Aorta (tissue), 5 donors: ENCODE results near the gene SREK1. TPM values are rescaled to one million over a fixed set of nuclear protein-coding genes. Genes with fewer than 3 reads are reported as not detected.

Experiments
- ATAC-seq: fragments of 200-7000 bp; cut with Tn5 transposase; one replicate; pipeline ENCODE4 v1.9.1; 2022; ENCODE audit warnings: moderate library complexity; ENCODE audit not compliant: low FRiP score
- DNase-seq, 2 donors: peaks; one replicate each; pipeline ENCODE4 v3.0.0-alpha.2; 2020
- H3K27ac ChIP-seq, 2 donors: one replicate each; pipeline ENCODE4 v1.5.1; 2013; ENCODE audit warnings: low read length in 2 of 2, mild to moderate bottlenecking in 2 of 2, moderate library complexity in 2 of 2, control low read depth in 1 of 2, inconsistent platforms in 1 of 2, low read depth in 1 of 2
- H3K27me3 ChIP-seq, 2 donors: one replicate each; pipeline ENCODE4 v1.6.1; 2013; ENCODE audit warnings: control low read depth in 1 of 2, low read length in 1 of 2, mild to moderate bottlenecking in 1 of 2, moderate library complexity in 1 of 2; ENCODE audit not compliant: insufficient read depth in 2 of 2, control insufficient read depth in 1 of 2
- H3K36me3 ChIP-seq, 2 donors: one replicate each; pipeline ENCODE4 v1.6.1; 2013; ENCODE audit warnings: control low read depth in 1 of 2, low read length in 1 of 2, mild to moderate bottlenecking in 1 of 2; ENCODE audit not compliant: insufficient read depth in 2 of 2, control insufficient read depth in 1 of 2
- H3K4me1 ChIP-seq, 2 donors: one replicate each; pipeline ENCODE4 v1.6.1; 2013; ENCODE audit warnings: low read length in 2 of 2, control low read depth in 1 of 2, mild to moderate bottlenecking in 1 of 2, moderate library complexity in 1 of 2; ENCODE audit not compliant: insufficient read depth in 2 of 2, control insufficient read depth in 1 of 2
- H3K4me3 ChIP-seq, 2 donors: one replicate each; pipeline ENCODE4 v1.5.1; 2013; ENCODE audit warnings: low read length in 2 of 2, control low read depth in 1 of 2, mild to moderate bottlenecking in 1 of 2
- H3K9me3 ChIP-seq: one replicate; pipeline ENCODE4 v1.6.1; 2013; ENCODE audit warnings: mild to moderate bottlenecking, low read length; ENCODE audit not compliant: control insufficient read depth
- WGBS, 2 donors: extraction: QIAGEN DNeasy Blood & Tissue Kit; methylation state at CpG; one replicate each; pipeline ENCODE4 v1.1.7; 2013; 5-methylcytosine and 5-hydroxymethylcytosine counted together
- intact Hi-C, 2 donors: fragments of 100-400 bp; cut with DNase I; formaldehyde crosslinking; loops; one replicate each; pipeline versions ENCODE4 v1.14.2 to v1.15.0; 2022
- polyA plus RNA-seq, 2 donors: library from polyadenylated mRNA; stranded (reverse); fragments of 200-250 nt; gene quantifications; one replicate each; pipeline ENCODE4 v1.2.3, GENCODE V29; 2013
- total RNA-seq, 2 donors: library from RNA; stranded (reverse); fragmentation: NEBNext Ultra II Directional; extraction: Animal tissue kit (Norgen Biotek cat#: 25700); gene quantifications; one replicate each; pipeline ENCODE4 v1.2.1, GENCODE V29; 2021
- donor health status: healthy with polysubstance abuse.
- donor health status: Bipolar disorder and iron deficiency.
- donor health status: DM: no; HTN: no; CAD: no.
- donor health status: DM: no; HTN: no; CAD: no.
- donor health status: DM: yes; HTN: yes; CAD: no.

Gene SREK1
- total and polyA plus RNA-seq, 4 donors: 19.2 to 94.3 (median 60.5) TPM

- intact Hi-C loops: no loop called here
- DNase-seq (no peak), ATAC-seq (no peak)
- 49 to 55% methylated on average over 4 of the region's 4 CpGs for WGBS, 2 donors
- H3K27ac ChIP-seq: no peak overlapping the region
- H3K9me3 ChIP-seq: peaks cover 4% of the 10 kb centered on the region
- H3K27me3 ChIP-seq: no peaks in the 10 kb centered on the region
- H3K4me1 ChIP-seq: no peaks in the 10 kb centered on the region
- no peak overlapping the region for H3K4me3 ChIP-seq
- peaks cover 0 to 2% of the 10 kb centered on the region in 2 donors for H3K36me3 ChIP-seq
Observed at GRCh38 chr5:66223637-66224036, 79.5 kb downstream of the SREK1 start.

- DNase-seq: no peak
- Histone ChIP-seq H3K36me3 (peaks cover 0 to 2% of the 10 kb centered on the region in 2 donors), H3K9me3 (peaks cover 4% of the 10 kb centered on the region), H3K4me1 (no peaks in the 10 kb centered on the region), H3K4me3 (no peak overlapping the region), H3K27me3 (no peaks in the 10 kb centered on the region), H3K27ac (no peak overlapping the region)
- intact Hi-C loops: no loop called here
- 87 to 88% methylated on average over 3 of the region's 3 CpGs for WGBS, 2 donors
- ATAC-seq: no peak
Observed at GRCh38 chr5:66224274-66224673, 80.2 kb downstream of the SREK1 start.

GRCh38 chr5:66224773-66225553 lies 80.9 kb downstream of the SREK1 start:
- no peak for ATAC-seq
- intact Hi-C loops: no loop called here
- no peaks in the 10 kb centered on the region for H3K27me3 ChIP-seq
- 81 to 82% methylated on average over 8 of the region's 8 CpGs for WGBS, 2 donors
- DNase-seq: no peak
- no peaks in the 10 kb centered on the region for H3K4me1 ChIP-seq
- H3K4me3 ChIP-seq: no peak overlapping the region
- H3K9me3 ChIP-seq: peaks cover 4% of the 10 kb centered on the region
- H3K36me3 ChIP-seq: peaks cover 0 to 2% of the 10 kb centered on the region in 2 donors
- no peak overlapping the region for H3K27ac ChIP-seq

- intact Hi-C loops: no loop called here
- H3K36me3 ChIP-seq: peaks cover 0 to 2% of the 10 kb centered on the region in 2 donors
- no peaks in the 10 kb centered on the region for H3K4me1 ChIP-seq
- H3K9me3 ChIP-seq: peaks cover 3% of the 10 kb centered on the region
- no peak for DNase-seq
- 71 to 84% methylated on average over 1 of the region's 1 CpG for WGBS, 2 donors
- ATAC-seq: no peak
- H3K4me3 ChIP-seq: no peak overlapping the region
- no peaks in the 10 kb centered on the region for H3K27me3 ChIP-seq
- H3K27ac ChIP-seq: no peak overlapping the region
Observed at GRCh38 chr5:66230551-66230950, 86.5 kb downstream of the SREK1 start.

- WGBS, 2 donors: 75 to 76% methylated on average over 2 of the region's 2 CpGs
- no peak for ATAC-seq
- intact Hi-C loops: no loop called here
Observed at GRCh38 chr5:66231508-66231907, 87.4 kb downstream of the SREK1 start.

GRCh38 chr5:66232275-66232674 lies 88.2 kb downstream of the SREK1 start:
- Histone ChIP-seq H3K4me1 (no peaks in the 10 kb centered on the region), H3K27ac (no peak overlapping the region), H3K36me3 (no peaks in the 10 kb centered on the region), H3K27me3 (no peaks in the 10 kb centered on the region), H3K9me3 (peaks cover 1% of the 10 kb centered on the region), H3K4me3 (no peak overlapping the region)
- ATAC-seq (no peak), DNase-seq (no peak)
- 89 to 90% methylated on average over 6 of the region's 6 CpGs for WGBS, 2 donors
- intact Hi-C loops: no loop called here

More at GRCh38 chr5:66231508-66231907, 87.4 kb downstream of the SREK1 start:
- Histone ChIP-seq H3K36me3 (no peaks in the 10 kb centered on the region), H3K4me3 (no peak overlapping the region), H3K27ac (no peak overlapping the region), H3K4me1 (no peaks in the 10 kb centered on the region), H3K27me3 (no peaks in the 10 kb centered on the region), H3K9me3 (peaks cover 1% of the 10 kb centered on the region)
- no peak for DNase-seq

GRCh38 chr5:66232706-66233445 lies 88.8 kb downstream of the SREK1 start:
- intact Hi-C loops: no loop called here
- Histone ChIP-seq H3K4me1 (no peaks in the 10 kb centered on the region), H3K4me3 (no peak overlapping the region), H3K27me3 (no peaks in the 10 kb centered on the region), H3K36me3 (no peaks in the 10 kb centered on the region), H3K27ac (no peak overlapping the region), H3K9me3 (peaks cover 3% of the 10 kb centered on the region)
- no peak for ATAC-seq
- no peak for DNase-seq
- 74 to 80% methylated on average over 12 of the region's 12 CpGs for WGBS, 2 donors
